COLO829 (cell line): ENCODE measurements around the gene IGF2BP3.

Experiments
- DNase-seq: peaks from one replicate; pipeline ENCODE4 v3.0.0; 2012; ENCODE audit warnings: low spot score

IGF2BP3 gene

DNA sequence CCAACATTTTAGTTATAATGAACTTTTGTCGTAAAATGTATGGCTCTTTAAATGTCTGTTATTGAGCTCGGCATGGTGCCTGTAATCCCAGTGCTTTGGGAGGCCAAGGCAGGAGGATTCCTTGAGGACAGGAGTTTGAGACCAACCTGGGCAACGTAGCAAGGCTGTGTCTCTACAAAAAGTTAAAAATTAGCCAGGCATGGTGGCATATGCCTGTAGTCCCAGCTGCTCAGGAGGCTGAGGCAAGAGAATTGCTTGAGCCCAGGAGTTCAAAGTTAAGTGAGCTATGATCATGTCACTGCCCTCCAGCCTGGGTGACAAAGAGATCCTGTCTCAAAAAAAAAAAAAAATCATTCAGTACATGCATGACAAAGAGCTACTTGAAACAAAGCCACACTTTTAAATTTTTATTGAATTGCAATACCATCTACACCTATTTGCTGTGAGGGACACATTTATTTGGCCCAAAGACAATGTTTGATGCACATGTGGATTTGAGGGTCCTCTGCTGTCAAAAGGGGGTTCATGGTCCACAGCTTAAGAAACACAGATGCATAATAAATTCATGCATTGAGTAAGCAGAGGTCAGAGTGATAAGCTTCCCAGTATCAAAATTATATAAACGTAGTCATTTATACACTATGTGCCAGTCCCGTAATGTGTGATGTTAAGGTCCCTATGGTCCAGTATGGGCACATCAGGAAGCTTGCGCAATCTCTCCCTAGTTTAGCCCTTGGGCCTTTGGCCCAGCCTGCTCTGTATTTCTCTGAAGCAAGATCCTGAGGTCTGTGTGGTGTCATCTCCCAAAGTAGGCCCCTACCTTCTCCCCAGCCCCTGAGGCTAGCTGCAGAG, 175.5 kb downstream of the IGF2BP3 start:
- no peak for DNase-seq

DNA sequence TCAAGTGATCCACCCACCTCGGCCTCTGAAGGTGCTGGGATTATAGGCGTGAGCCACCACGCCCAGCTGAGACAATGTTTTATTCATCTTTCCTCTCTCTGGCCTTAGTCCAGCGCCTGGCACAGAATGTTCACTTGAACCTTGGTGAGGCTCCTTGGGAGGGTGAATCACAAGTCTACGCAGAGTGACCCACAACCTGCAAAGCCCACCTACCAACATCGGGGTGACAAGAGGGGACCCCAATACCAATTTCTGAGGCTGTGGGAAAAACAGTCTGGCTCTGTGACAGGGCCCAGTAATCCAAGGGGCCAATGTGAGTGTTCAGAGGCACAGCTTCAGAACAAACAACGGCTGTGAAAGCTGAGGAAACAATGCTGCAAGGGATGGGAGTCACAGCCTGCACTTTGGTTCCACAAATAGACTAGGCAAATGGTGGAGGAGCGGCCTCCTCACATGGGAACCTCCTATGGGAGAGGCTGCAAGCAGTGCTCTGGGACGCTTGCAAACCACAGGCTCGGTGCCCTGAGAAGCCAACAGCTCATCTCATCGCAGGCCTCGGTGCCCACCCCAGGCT, 176.7 kb downstream of the IGF2BP3 start:
- no peak for DNase-seq

- DNase-seq, result no peak
These were observed 177.7 kb downstream of the IGF2BP3 start for GRCh38 chr7:23292623-23293022.

DNA sequence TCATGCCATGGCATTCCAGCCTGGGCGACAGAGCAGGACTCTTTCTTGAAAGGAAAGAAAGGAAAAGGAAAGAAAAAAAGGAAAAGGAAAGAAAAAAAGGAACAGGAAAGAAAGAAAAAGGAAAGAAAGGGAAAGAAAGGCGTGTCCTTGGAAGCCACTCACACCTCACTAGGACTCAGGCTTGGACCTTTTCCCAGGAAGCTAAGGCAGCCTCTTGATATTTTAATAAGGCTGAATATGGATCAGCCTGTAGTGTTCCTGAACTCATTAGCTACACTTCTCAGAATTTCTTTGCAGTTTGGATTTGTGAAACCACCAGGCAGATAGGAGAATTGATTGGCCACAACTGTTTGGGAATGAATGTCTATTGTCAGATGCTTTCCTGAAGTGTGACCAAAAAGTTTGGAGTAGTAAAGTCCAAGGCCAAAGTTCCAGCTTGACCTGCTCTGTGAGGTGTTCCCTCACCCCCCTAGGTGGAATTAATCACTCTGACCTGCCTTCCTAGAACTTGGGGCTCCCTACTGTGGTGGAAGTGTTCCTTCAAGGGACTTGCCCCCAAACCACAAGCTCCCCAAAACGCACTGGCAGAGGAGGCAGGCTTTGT, 178.2 kb downstream of the IGF2BP3 start:
- no peak for DNase-seq

DNA sequence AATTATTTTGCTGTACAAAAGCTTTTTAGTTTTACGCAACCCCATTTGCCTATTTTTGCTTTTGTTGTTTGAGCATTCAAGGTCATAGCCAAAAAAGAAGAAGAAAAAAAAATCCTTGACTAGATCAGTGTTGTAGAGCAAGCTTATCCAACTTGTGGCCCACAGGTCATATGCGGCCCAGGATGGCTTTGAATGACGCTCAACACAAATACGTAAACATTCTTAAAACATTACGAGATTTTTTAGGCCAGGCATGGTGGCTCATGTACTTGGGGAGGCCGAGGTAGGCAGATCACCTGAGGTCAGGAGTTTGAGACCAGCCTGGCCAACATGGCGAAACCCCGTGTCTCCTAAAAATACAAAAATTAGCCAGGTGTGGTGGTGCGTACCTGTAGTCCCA, 179.3 kb downstream of the IGF2BP3 start:
- no peak for DNase-seq

- no peak for DNase-seq
These were observed 182.7 kb downstream of the IGF2BP3 start for GRCh38 chr7:23287612-23288011.

GRCh38 chr7:23285657-23286646, 184.3 kb downstream of the IGF2BP3 start:
- no peak for DNase-seq

DNA sequence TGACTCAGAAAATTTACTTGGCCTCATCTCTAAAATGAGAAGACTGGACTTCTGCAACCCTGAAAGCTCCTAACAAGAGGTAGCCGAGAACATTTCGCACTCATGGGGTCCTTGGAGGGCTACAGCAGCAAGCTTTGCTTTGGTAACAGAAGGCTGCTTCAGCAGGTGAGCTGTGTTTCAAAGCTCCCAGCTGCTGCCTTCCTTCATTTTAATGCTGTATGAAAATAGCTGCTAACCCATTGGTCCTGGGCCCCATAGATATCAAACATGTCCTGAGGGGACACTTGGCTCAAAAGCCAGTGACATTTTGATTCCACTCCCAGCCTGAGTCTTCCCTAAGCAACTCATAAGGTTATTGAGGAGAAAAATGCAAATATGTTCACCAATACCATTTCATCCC, 185.4 kb downstream of the IGF2BP3 start:
- DNase-seq, result no peak

- DNase-seq, result no peak
These were observed 187.2 kb downstream of the IGF2BP3 start for GRCh38 chr7:23283086-23283485.

- no peak for DNase-seq
These were observed 190.3 kb downstream of the IGF2BP3 start for GRCh38 chr7:23279819-23280525.

DNA sequence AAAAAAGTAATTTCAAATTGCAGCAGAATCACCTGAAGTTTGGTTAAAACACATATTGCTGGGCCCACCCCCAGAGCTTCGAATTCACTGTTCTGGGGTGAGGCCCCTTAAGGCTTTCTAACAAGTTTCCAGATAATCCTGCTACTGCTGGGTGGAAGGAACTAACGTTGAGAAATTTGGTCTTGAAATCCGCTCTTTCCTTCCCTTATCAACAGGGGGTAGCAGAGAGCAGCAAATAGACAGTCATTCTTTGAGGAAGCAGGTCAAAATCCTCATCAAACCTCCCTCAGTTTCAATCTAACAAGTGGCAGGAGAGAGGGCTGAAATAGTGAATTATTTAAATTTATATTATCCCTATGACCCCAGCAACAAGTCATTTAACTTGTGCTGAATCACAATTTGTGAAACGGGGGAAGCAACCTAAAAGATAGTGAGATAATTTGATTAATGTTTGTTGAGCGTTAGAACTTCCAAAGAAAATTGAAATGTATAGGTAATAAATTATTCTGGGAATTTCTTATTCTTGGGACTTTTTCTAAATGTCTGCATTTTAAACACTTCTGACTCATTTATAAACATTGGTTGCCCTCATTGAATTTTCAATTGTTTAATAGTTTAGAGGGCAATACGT, 192.8 kb downstream of the IGF2BP3 start:
- DNase-seq, result peak; percentile 59

DNA sequence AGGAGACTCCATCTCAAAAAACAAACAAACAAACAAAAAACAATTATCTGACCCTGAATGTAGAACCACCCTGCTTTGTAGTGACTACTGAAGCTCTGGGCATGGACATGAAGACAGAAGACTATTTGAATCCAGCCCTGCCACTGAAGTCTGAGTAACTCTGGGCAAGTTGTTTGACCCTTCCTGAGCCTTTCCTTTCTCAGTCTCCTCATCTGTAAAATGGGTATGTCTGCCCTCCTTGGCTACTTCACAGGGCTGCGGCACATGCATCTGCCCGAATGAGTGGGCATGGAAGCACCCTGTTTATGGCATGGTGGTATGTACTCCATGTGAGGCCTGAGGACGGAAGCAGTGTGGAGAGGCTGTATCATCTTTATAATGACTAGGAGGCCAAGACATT, 193.3 kb downstream of the IGF2BP3 start:
- DNase-seq, result no peak

- no peak for DNase-seq
These were observed 193.9 kb downstream of the IGF2BP3 start for GRCh38 chr7:23276376-23276775.

DNA sequence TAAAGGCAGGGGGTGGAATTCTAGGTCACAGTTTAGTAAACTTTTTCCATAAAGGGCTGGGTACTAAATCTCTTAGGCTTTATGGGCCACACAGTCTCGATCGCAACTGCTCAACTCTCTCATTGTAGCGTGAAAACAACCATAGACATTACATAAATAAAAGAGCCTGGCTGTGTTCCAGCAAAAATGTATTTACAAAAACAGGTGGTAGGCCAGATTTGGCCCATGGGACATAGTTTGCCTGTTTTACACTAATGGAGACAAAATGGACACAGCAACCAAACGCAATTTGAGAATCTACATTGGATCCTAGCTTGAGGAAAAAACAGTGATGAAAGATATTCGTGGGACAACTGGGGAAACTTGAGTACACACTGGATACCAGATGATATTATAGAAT, 194.4 kb downstream of the IGF2BP3 start:
- no peak for DNase-seq

DNA sequence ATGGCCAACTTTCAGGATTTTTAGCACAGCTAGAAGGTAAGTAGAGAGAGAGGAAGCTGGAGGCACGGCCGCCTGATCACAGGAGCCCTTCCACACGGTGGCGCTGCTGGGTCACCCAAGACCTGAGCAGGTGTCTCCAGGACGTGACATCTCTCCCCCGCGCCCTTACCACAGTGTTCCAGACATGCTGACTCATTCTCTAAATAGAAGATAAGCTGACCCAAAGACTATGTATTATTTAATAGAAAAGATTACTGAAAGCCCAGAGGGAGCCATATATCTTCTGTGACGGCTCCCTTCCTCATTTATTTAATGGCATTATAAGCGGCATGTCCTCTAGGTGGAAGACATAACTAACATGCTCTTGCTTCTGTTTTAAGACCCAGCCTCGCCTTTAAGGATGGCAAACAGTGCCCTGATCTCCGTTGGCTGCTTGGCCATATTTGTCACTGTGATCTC, 197.1 kb downstream of the IGF2BP3 start:
- peak; percentile 64 for DNase-seq

DNA sequence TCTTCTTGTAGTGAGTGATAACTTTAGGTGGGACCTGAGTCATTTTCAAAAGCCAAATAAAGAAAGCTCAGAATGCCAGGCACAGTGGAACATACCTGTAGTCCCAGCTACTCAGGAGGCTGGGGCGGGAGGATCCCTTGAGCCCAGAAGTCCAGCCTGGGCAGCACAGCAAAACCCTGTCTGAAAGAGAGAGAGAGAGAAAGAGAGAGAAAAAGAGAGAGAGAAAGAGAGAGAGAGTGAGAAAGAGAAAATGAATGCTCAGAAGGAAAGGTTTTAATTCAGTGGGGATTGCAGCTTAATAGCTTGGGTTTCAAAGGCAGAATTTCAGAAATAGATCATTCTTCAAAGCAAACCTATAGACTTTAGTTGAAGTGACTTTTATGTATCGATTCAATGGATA, 198.0 kb downstream of the IGF2BP3 start:
- no peak for DNase-seq

DNA sequence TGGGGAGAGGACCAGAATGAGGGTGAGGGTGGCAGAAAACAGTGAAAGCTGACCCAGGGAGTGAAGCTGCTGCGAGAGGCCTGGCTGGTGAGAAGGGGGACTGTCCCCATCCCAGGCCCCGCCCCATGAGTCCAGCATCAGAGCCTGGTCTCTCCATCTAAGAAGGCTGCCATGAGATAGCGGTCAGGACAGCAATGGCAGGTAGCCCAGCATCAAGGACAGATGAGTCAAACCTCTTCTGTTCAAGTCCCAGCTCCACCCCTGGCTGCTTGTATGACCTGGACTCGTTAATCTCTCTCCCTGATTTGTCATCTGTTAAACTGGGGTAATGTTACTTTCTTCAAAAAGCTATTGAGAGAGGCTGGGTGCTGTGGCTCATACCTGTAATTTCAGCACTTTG, 201.5 kb downstream of the IGF2BP3 start:
- DNase-seq, result no peak

GRCh38 chr7:23268167-23268566, 202.1 kb downstream of the IGF2BP3 start:
- no peak for DNase-seq

DNA sequence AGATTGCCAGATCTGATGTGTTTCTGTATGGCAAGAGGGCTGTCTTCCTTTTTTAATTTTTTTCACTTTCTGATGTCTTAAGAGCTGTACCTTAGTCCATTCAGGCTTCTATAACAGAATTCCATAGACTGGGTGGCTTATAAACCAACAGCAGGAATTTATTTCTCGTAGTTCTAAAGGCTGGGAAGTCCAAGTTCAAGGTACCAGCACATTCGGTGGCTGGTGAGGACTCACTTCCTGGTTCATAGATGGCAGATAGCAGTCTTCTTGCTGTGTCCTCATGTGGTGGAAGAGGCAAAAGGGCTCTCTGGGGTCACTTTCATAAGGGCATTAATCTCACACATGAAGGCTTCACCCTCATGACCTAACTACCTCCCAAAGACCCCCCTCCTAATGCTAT, 202.9 kb downstream of the IGF2BP3 start:
- no peak for DNase-seq

GRCh38 chr7:23266918-23267317, 203.4 kb downstream of the IGF2BP3 start:
- DNase-seq, result no peak

GRCh38 chr7:23264916-23265458, 205.3 kb downstream of the IGF2BP3 start:
- DNase-seq, result no peak
